MM.1S (cell line): ENCODE results near the gene METTL22.
"Not testable (repeated sequence)": the region's sequence is repeated elsewhere in the genome, so short reads cannot be mapped to it uniquely, and the experiment has no call there.

Source experiments
- DNase-seq: peaks from one replicate; pipeline ENCODE4 v3.0.0-alpha.2; 2015
- H2AFZ ChIP-seq: fragments of 300-600 bp; sonication (generic); 2 replicates; pipeline ENCODE4 v1.6.0; 2016; ENCODE audit warnings: antibody characterized with exemption, low read length
- H3F3A ChIP-seq: fragments of 300-600 bp; sonication (generic); 2 replicates; pipeline ENCODE4 v1.6.1; 2016; ENCODE audit warnings: mild to moderate bottlenecking, antibody characterized with exemption, low read length, moderate library complexity, mixed read lengths; ENCODE audit not compliant: insufficient read depth
- H3K27ac ChIP-seq: fragments of 300-600 bp; sonication (generic); 2 replicates; pipeline ENCODE4 v1.5.1; 2016; ENCODE audit warnings: mild to moderate bottlenecking, low read length
- H3K27me3 ChIP-seq: fragments of 300-600 bp; sonication (generic); replicated peaks from 2 replicates; pipeline ENCODE4 v1.6.0; 2016; ENCODE audit warnings: low read length; ENCODE audit not compliant: insufficient read depth
- H3K36me3 ChIP-seq: fragments of 300-600 bp; sonication (generic); replicated peaks from 2 replicates; pipeline ENCODE4 v1.6.1; 2016; ENCODE audit warnings: mild to moderate bottlenecking, low read length, mixed read lengths; ENCODE audit not compliant: insufficient read depth
- H3K4me1 ChIP-seq: fragments of 300-600 bp; sonication (generic); 2 replicates; pipeline ENCODE4 v1.6.1; 2016; ENCODE audit warnings: low read length, mixed read lengths
- H3K4me2 ChIP-seq: fragments of 300-600 bp; sonication (generic); 2 replicates; pipeline ENCODE4 v1.6.0; 2016; ENCODE audit warnings: low read depth, low read length
- H3K4me3 ChIP-seq: fragments of 300-600 bp; sonication (generic); 2 replicates; pipeline ENCODE4 v1.5.1; 2016; ENCODE audit warnings: low read length, mixed read lengths
- H3K79me2 ChIP-seq: fragments of 300-600 bp; sonication (generic); 2 replicates; pipeline ENCODE4 v1.6.1; 2016; ENCODE audit warnings: mixed run types, low read length, mixed read lengths
- H3K9ac ChIP-seq: fragments of 300-600 bp; sonication (generic); 2 replicates; pipeline ENCODE4 v1.6.1; 2016; ENCODE audit warnings: low read length, mixed read lengths
- H3K9me2 ChIP-seq: fragments of 300-600 bp; sonication (generic); replicated peaks from 2 replicates; pipeline ENCODE4 v1.6.1; 2016; ENCODE audit warnings: mild to moderate bottlenecking, low read length, mixed read lengths; ENCODE audit not compliant: insufficient read depth
- H3K9me3 ChIP-seq: fragments of 300-600 bp; sonication (generic); replicated peaks from 2 replicates; pipeline ENCODE4 v1.6.1; 2016; ENCODE audit warnings: mild to moderate bottlenecking, low read length, mixed read lengths; ENCODE audit not compliant: insufficient read depth
- H4K20me1 ChIP-seq: fragments of 300-600 bp; sonication (generic); 2 replicates; pipeline ENCODE4 v1.6.1; 2016; ENCODE audit warnings: mild to moderate bottlenecking, low read length, moderate library complexity, mixed read lengths; ENCODE audit not compliant: insufficient read depth
- CTCF ChIP-seq: fragments of 300-600 bp; sonication (generic); IDR thresholded peaks from 2 replicates; pipeline ENCODE4 v1.5.1; 2016; ENCODE audit warnings: antibody characterized with exemption, low read length, mixed read lengths
- EZH2 ChIP-seq: fragments of 300-600 bp; sonication (generic); optimal IDR thresholded peaks from 2 replicates; pipeline ENCODE3; 2017; ENCODE audit warnings: low read depth, mild to moderate bottlenecking, antibody characterized with exemption, low read length, mixed read lengths
- EZH2phosphoT487 ChIP-seq: fragments of 300-600 bp; sonication (generic); IDR thresholded peaks from 2 replicates; pipeline ENCODE4 v1.6.1; 2018; ENCODE audit warnings: antibody characterized with exemption, low read length

The METTL22 gene

DNA sequence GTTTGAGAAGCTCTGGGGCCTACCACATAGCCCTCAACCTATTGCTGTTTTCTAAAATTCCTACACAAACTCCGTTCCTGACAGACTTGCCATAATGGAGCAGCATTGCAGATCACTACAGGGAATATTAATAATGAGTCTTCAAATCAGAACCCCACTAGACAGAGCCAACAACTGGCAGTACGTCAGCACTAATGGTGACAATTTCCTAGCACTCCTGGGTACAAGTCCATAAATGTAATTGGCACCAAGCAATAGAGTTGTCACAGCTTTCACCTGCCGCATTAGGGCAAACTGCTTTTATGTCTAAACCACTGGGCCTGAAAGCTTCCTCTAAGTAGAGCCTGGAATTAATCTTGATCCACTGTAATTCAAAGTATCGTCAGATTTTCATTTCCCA is 27.4 kb downstream of the METTL22 start:
- no peaks in the 10 kb centered on the region for H3K79me2 ChIP-seq
- TF ChIP-seq EZH2phosphoT487 (no peak), EZH2 (no peak), CTCF (no peak)
- H3K36me3 ChIP-seq, result peaks cover 2% of the 10 kb centered on the region; the same call in 1 of the 2 replicates
- no peaks in the 10 kb centered on the region for H3K27me3 ChIP-seq
- no peaks in the 10 kb centered on the region for H3K4me1 ChIP-seq
- H3K9ac ChIP-seq, result no peak overlapping the region
- no peaks in the 10 kb centered on the region for H3K9me3 ChIP-seq
- no peak overlapping the region for H3K4me2 ChIP-seq
- no peak overlapping the region for H3K27ac ChIP-seq
- no peak overlapping the region for H2AFZ ChIP-seq
- H3K4me3 ChIP-seq, result no peak overlapping the region
- H4K20me1 ChIP-seq, result no peaks in the 10 kb centered on the region
- H3K9me2 ChIP-seq, result no peaks in the 10 kb centered on the region
- DNase-seq, result no peak
- no peaks in the 10 kb centered on the region for H3F3A ChIP-seq

- Histone ChIP-seq H3K4me1 (no peaks in the 10 kb centered on the region), H3K9me3 (no peaks in the 10 kb centered on the region), H3K9me2 (no peaks in the 10 kb centered on the region), H3K27ac (no peak overlapping the region), H2AFZ (no peak overlapping the region), H3K79me2 (no peaks in the 10 kb centered on the region), H3K9ac (no peak overlapping the region), H3K4me3 (no peak overlapping the region), H3K27me3 (no peaks in the 10 kb centered on the region), H3F3A (no peaks in the 10 kb centered on the region), H3K36me3 (peaks cover 2% of the 10 kb centered on the region; the same call in 1 of the 2 replicates), H4K20me1 (no peaks in the 10 kb centered on the region), H3K4me2 (no peak overlapping the region)
- TF ChIP-seq EZH2phosphoT487 (no peak), EZH2 (no peak), CTCF (no peak)
- no peak for DNase-seq
These were observed 28.5 kb downstream of the METTL22 start for GRCh38 chr16:8649829-8650554.

- not testable (repeated sequence) for H3K9me2 ChIP-seq, H3K27me3 ChIP-seq, H3K9me3 ChIP-seq, H3K4me2 ChIP-seq, H2AFZ ChIP-seq, DNase-seq, H3F3A ChIP-seq, H4K20me1 ChIP-seq, H3K4me3 ChIP-seq, H3K9ac ChIP-seq, H3K4me1 ChIP-seq, H3K27ac ChIP-seq, H3K36me3 ChIP-seq, H3K79me2 ChIP-seq
These were observed 30.5 kb downstream of the METTL22 start for GRCh38 chr16:8651958-8652357.

DNA sequence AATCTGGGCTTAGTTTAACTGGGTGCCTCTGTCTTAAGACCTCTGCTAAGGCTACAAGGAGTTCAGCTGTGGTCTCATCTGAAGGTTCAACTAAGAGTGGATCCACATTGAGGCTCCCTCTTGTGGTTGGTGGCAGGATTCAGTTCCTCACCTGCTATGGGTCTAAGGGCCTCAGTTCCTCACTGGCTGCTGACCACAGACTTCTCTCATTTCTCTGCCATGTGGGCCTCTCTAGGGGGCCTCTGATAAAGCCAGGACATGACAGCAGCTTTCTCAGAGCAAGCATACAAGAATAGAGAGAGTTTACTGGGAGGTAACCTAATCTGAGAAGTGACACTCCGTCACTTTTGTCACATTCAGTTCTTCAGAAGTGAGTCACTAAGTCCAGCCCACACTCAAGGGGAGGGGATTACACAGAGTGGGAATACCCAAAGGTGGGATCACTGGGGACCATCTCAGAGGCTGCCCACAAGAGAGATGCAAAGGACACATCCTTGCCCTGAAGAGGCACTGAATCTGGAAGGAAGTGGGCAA is 33.8 kb downstream of the METTL22 start:
- no peak overlapping the region for H2AFZ ChIP-seq
- no peak overlapping the region for H3K4me3 ChIP-seq
- TF ChIP-seq EZH2 (no peak), EZH2phosphoT487 (no peak), CTCF (peak; percentile 69)
- no peak overlapping the region for H3K4me2 ChIP-seq
- H3K9ac ChIP-seq, result no peak overlapping the region
- H3K9me3 ChIP-seq, result no peaks in the 10 kb centered on the region
- no peaks in the 10 kb centered on the region for H3K9me2 ChIP-seq
- H3K4me1 ChIP-seq, result no peaks in the 10 kb centered on the region
- no peaks in the 10 kb centered on the region for H3K36me3 ChIP-seq
- no peaks in the 10 kb centered on the region for H3F3A ChIP-seq
- no peaks in the 10 kb centered on the region for H4K20me1 ChIP-seq
- no peaks in the 10 kb centered on the region for H3K27me3 ChIP-seq
- no peaks in the 10 kb centered on the region for H3K79me2 ChIP-seq
- peak; percentile 66 for DNase-seq
- no peak overlapping the region for H3K27ac ChIP-seq
